ENCODE results near the gene FUT2.

DNA sequence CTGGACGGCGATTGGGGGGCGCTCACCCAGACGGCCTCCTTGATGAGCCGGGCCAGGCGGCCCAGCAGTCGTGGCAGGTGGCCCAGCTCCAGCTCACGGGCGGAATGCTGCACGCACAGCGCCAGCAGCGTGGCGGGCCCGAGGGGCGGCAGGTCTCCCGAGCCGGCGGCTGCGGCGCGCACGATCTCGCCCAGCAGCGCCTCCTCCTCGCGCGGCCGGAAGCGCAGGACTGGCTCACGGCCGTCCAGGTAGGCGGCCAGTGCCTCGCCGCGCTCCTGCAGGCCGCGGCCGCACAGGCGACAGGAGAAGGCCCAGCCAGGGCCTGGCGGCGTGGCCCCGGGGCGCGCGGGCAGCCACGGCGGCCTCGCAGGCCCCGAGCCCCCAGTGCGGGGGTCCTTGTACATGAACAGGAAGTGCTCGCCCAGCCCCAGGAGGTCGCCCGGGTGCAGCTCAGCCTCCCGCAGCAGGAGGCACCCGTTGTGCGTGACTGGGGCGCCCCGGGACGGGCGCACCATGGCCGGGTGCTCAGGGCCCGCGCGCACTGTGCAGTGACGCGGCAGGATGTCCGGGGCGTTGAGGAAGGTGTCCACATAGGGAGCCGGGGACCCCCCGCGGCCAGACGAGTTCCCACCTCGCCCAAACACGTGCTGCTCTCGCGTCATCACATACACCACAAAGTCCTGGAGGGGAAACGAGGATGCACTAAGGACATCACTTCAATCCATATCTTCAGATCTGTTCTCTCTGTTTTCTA, 33.3 kb downstream of the FUT2 start:
- TF ChIP-seq EZH2 (IDR thresholded peaks at IDR 0.05; ENCODE audit: borderline replicate concordance, insufficient read depth, low read depth, low read length, poor library complexity, severe bottlenecking) (no peak), CTCF (IDR thresholded peaks at IDR 0.05) (no peak)
